T-cell (primary cell): ENCODE results near the gene LDLRAD4. TPM values are rescaled to one million over a fixed set of nuclear protein-coding genes. Genes with fewer than 3 reads are reported as not detected.
A peak's percentile ranks its signal among the peaks of the same experiment; 100 is the strongest.

Experiments
- ATAC-seq, 4 experiments: fragments of 200-7000 bp in 3 of 4; fragments of 150-1000 bp in 1 of 4; cut with Tn5 transposase; replicated peaks in 1 of 4; 1 replicate in 3 of 4; 2 replicates in 1 of 4; pipeline ENCODE4 v1.10.0; 2021; ENCODE audit warnings: moderate library complexity in 3 of 4, mild to moderate bottlenecking in 2 of 4, moderate number of reproducible peaks in 1 of 4
- CTCF ChIA-PET, 2 donors: fragments of 300-600 bp; sonication (Branson Sonifier 250); formaldehyde crosslinking; loops; one replicate each; lab custom pipeline; 2022; ENCODE audit warnings: antibody characterized with exemption in 2 of 2; lab: Charles Lee
- POLR2A ChIA-PET, 2 donors: fragments of 300-600 bp; sonication (Branson Sonifier 250); formaldehyde crosslinking; loops; one replicate each; lab custom pipeline; 2022; ENCODE audit warnings: antibody characterized with exemption in 2 of 2; lab: Charles Lee
- DNase-seq, 35 experiments: peaks; one replicate each; pipeline versions ENCODE4 v3.0.0 to v3.0.0-alpha.2; 2013 to 2023
- H3K27ac ChIP-seq: one replicate; pipeline ENCODE4 v1.5.1; 2013; ENCODE audit warnings: low read length
- H3K27me3 ChIP-seq, 2 experiments: replicated peaks in 1 of 2; 1 replicate in 1 of 2; 2 replicates in 1 of 2; pipeline versions ENCODE4 v1.6.1 to v1.7.0; 2013; ENCODE audit warnings: low read length in 1 of 2, mixed read lengths in 1 of 2; ENCODE audit not compliant: control insufficient read depth in 2 of 2, insufficient read depth in 2 of 2; ENCODE audit errors: extremely low read depth in 1 of 2
- H3K36me3 ChIP-seq, 2 donors: 1 replicate in 1 of 2; 2 replicates in 1 of 2; pipeline versions ENCODE4 v1.6.1 to v1.7.0; 2013; ENCODE audit warnings: low read length in 1 of 2; ENCODE audit not compliant: control insufficient read depth in 2 of 2, insufficient read depth in 1 of 2; ENCODE audit errors: extremely low read depth in 1 of 2
- H3K4me1 ChIP-seq, 2 experiments: 1 replicate in 1 of 2; 2 replicates in 1 of 2; pipeline versions ENCODE4 v1.6.1 to v1.7.0; 2013; ENCODE audit warnings: low read length in 2 of 2, mixed read lengths in 1 of 2; ENCODE audit not compliant: insufficient read depth in 2 of 2, control insufficient read depth in 1 of 2; ENCODE audit errors: extremely low read depth in 1 of 2
- H3K4me3 ChIP-seq, 2 donors: 1 replicate in 1 of 2; 2 replicates in 1 of 2; pipeline versions ENCODE4 v1.5.1 to v1.7.0; 2013; ENCODE audit warnings: mild to moderate bottlenecking in 2 of 2, low read length in 1 of 2, moderate library complexity in 1 of 2; ENCODE audit not compliant: control insufficient read depth in 1 of 2; ENCODE audit errors: extremely low read depth in 1 of 2
- H3K9me3 ChIP-seq: 2 replicates; pipeline ENCODE4 v1.7.0; 2013
- H3K27ac Mint-ChIP-seq, 2 donors: one replicate each; pipeline ENCODE4 v1.8.0; 2020 to 2021; ENCODE audit warnings: mild to moderate bottlenecking in 2 of 2, mixed read lengths in 2 of 2
- H3K27me3 Mint-ChIP-seq, 2 donors: one replicate each; pipeline ENCODE4 v1.8.0; 2021 to 2022; ENCODE audit warnings: mixed read lengths in 2 of 2
- H3K36me3 Mint-ChIP-seq: one replicate; pipeline ENCODE4 v1.8.0; 2021; ENCODE audit warnings: mixed read lengths
- H3K4me1 Mint-ChIP-seq, 3 donors: one replicate each; pipeline ENCODE4 v1.8.0; 2020 to 2022; ENCODE audit warnings: mixed read lengths in 3 of 3, mild to moderate bottlenecking in 1 of 3
- H3K4me3 Mint-ChIP-seq, 3 donors: one replicate each; pipeline ENCODE4 v1.8.0; 2020 to 2022; ENCODE audit warnings: mild to moderate bottlenecking in 3 of 3, mixed read lengths in 3 of 3, moderate library complexity in 3 of 3
- H3K9me3 Mint-ChIP-seq, 3 donors: one replicate each; pipeline ENCODE4 v1.8.0; 2020 to 2022; ENCODE audit warnings: mixed read lengths in 3 of 3
- WGBS: methylation state at CpG from one replicate; pipeline ENCODE4 v1.1.5; 2013; ENCODE audit warnings: missing lambda C conversion rate; ENCODE audit not compliant: insufficient coverage; 5-methylcytosine and 5-hydroxymethylcytosine counted together
- total RNA-seq, 35 experiments: library from RNA in 6 of 35; stranded (reverse) in 6 of 35; fragments of 120-200 nt in 1 of 35; gene quantifications; one replicate each; pipeline versions ENCODE4 v1.2.1 to v1.2.4 and lab custom pipeline; 2013 to 2026

Gene LDLRAD4
- total RNA-seq, 5 donors from 2014 or later (not counting 1 experiment from before 2014, with no cell fraction given): 57.6 to 80.8 (median 72.4) TPM

GRCh38 chr18:13452871-13453680 lies 234.5 kb downstream of the LDLRAD4 start:
- POLR2A ChIA-PET: no interaction called here
- ATAC-seq (no peak), DNase-seq (no peak)
- Histone ChIP-seq H3K9me3 (no peaks in the 10 kb centered on the region), H3K4me1 (peaks cover 11 to 47% of the 10 kb centered on the region in 2 experiments), H3K27ac (no peak overlapping the region), H3K4me3 (no peak overlapping the region), H3K36me3 (no peaks in the 10 kb centered on the region), H3K27me3 (peaks cover 0 to 2% of the 10 kb centered on the region in 2 experiments)
- CTCF ChIA-PET: no interaction called here
- no peaks in the 10 kb centered on the region for H3K9me3 Mint-ChIP-seq
- H3K27me3 Mint-ChIP-seq: no peaks in the 10 kb centered on the region
- peaks cover 8% of the 10 kb centered on the region for H3K36me3 Mint-ChIP-seq
- H3K27ac Mint-ChIP-seq: peak overlapping the region in 1 of 2 donors; percentile 31
- H3K4me1 Mint-ChIP-seq: peaks cover 44 to 59% (median 56%) of the 10 kb centered on the region in 3 donors
- WGBS: 82% methylated on average over 17 of the region's 21 CpGs
- no peak overlapping the region for H3K4me3 Mint-ChIP-seq

DNA sequence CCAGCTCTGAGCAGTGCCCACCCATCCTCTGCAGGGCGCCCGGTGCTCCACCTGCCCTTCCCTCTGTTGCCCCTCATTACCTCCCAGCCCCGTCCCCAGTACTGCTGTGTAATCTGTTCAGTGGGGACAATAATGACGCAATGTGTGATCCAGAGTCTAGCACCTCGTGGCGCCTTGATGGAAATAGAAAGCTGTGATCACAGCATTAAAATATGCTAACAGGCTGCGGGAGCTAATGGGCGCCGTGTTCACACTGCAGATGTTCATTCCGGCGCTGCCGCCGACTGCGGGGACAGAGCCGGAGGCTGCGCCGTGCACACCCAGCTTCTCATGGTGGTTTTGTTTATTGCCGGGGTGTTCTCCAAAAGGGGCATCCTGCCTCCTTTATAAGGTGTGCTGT lies 235.2 kb downstream of the LDLRAD4 start:
- CTCF ChIA-PET: no interaction called here

DNA sequence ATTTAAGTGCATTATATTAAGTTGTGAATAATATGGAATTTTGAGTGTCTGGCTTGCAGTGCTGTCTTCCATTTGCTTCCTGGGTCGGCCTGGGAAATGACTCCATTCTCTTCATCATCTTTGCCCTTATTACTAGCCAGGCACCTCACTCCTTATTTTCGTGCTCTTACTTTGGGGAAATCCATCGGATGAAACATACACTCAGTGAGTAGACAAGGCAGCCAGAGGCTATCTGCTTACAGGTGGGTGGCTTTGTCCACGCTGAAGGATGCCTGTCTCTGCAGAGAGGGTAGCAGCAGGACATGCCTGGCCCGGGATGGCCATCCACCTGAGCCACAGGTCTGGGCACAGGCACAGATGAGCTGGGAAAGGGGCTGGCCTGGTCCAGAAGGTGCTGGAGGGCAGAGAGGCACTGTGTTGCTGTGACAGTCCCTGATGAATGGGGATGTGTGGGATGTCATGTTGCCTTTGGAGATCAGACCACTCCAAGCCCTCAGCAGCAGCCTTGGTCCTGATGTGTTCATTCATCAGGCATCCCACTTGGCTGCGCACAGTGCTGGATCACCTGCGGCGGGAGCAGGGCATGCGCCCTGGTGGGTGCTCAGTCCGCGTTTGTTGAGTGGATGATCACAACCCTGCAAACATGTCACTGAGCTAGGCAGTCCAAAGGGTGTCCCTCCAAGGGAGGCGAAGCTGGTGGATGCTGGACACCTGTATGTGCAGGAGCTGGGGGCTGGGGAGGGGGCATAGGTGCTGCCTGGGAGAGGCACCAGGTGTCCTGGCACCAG lies 236.0 kb downstream of the LDLRAD4 start:
- H3K27ac ChIP-seq: no peak overlapping the region
- Mint-ChIP-seq H3K4me3 (no peak overlapping the region), H3K9me3 (no peaks in the 10 kb centered on the region), H3K36me3 (peaks cover 11% of the 10 kb centered on the region), H3K27ac (no peak overlapping the region), H3K4me1 (peaks cover 44 to 59% (median 57%) of the 10 kb centered on the region in 3 donors), H3K27me3 (no peaks in the 10 kb centered on the region)
- H3K4me3 ChIP-seq: no peak overlapping the region
- no peaks in the 10 kb centered on the region for H3K36me3 ChIP-seq
- ATAC-seq: no peak
- peaks cover 0 to 2% of the 10 kb centered on the region in 2 experiments for H3K27me3 ChIP-seq
- peaks cover 8 to 43% of the 10 kb centered on the region in 2 experiments for H3K4me1 ChIP-seq
- DNase-seq: no peak
- ChIA-PET POLR2A (interaction anchor here in 1 of 2 donors (0.6 kb wide), 1 partner anchor 170 kb away, joined by 3 read pairs; no protein-coding TSS in a partner anchor), CTCF (no interaction called here)
- WGBS: 98% methylated on average over 10 of the region's 12 CpGs
- H3K9me3 ChIP-seq: no peaks in the 10 kb centered on the region

More for the DNA sequence above, 235.2 kb downstream of the LDLRAD4 start:
- no peak for ATAC-seq
- Mint-ChIP-seq H3K9me3 (no peaks in the 10 kb centered on the region), H3K27ac (no peak overlapping the region), H3K36me3 (peaks cover 11% of the 10 kb centered on the region), H3K4me3 (no peak overlapping the region), H3K27me3 (no peaks in the 10 kb centered on the region), H3K4me1 (peaks cover 44 to 59% (median 57%) of the 10 kb centered on the region in 3 donors)
- DNase-seq: no peak
- Histone ChIP-seq H3K36me3 (no peaks in the 10 kb centered on the region), H3K4me1 (peaks cover 11 to 47% of the 10 kb centered on the region in 2 experiments), H3K9me3 (no peaks in the 10 kb centered on the region), H3K4me3 (no peak overlapping the region), H3K27me3 (peaks cover 0 to 2% of the 10 kb centered on the region in 2 experiments), H3K27ac (no peak overlapping the region)
- POLR2A ChIA-PET: no interaction called here
- no CpG with 5 or more reads among the region's 18 CpGs for WGBS

GRCh38 chr18:13455471-13455870 lies 236.9 kb downstream of the LDLRAD4 start:
- Mint-ChIP-seq H3K4me1 (peaks cover 45 to 64% (median 56%) of the 10 kb centered on the region in 3 donors), H3K36me3 (peaks cover 11% of the 10 kb centered on the region), H3K4me3 (peak overlapping the region in 2 of 3 donors; percentile 40 to 42), H3K9me3 (no peaks in the 10 kb centered on the region), H3K27me3 (no peaks in the 10 kb centered on the region), H3K27ac (peak overlapping the region; percentile 8 to 71)
- peak; percentile 25 to 48 (median 42) for ATAC-seq
- Histone ChIP-seq H3K36me3 (no peaks in the 10 kb centered on the region), H3K27ac (no peak overlapping the region), H3K4me3 (no peak overlapping the region), H3K4me1 (peaks cover 8 to 36% of the 10 kb centered on the region in 2 experiments), H3K27me3 (peaks cover 0 to 2% of the 10 kb centered on the region in 2 experiments), H3K9me3 (no peaks in the 10 kb centered on the region)
- DNase-seq: peak in 1 of 35 experiments; percentile 12
- ChIA-PET POLR2A (interaction anchor here in 1 of 2 donors (0.6 kb wide), 2 partner anchors 55 to 437 kb away, joined by 3 to 14 read pairs; no protein-coding TSS in a partner anchor), CTCF (no interaction called here)
- no CpG with 5 or more reads among the region's 6 CpGs for WGBS

DNA sequence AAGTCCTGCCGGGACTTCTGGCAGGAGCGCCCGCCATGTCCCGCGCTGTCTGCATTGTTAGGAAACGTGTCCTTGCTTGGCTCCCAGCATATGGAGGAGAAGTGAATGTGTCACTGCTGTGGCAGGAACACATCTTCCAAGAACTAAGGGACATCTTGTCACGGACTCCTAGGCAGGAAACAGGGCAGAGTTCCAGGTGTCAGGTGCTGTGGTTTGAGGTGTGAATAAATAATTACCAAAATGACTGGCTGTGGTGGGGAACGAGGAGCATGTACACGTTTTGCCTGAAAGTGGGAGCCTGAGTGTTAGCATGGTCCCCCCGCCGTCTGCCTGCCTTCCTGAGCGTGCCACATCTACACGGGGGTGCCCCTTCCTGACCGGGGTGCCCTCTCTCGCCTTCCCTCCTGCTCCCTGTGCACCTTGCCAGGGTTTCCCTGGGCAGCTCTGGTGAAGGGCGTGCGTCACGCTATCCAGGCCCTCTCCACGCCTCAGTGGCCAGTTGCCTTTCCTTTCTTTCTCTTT lies 237.5 kb downstream of the LDLRAD4 start:
- no peaks in the 10 kb centered on the region for H3K9me3 ChIP-seq
- DNase-seq (peak in 2 of 35 experiments; percentile 16 to 38), ATAC-seq (peak; percentile 17 to 60 (median 52))
- H3K27ac ChIP-seq: no peak overlapping the region
- ChIA-PET POLR2A (interaction anchor here in 1 of 2 donors (0.6 kb wide), 2 partner anchors 54 to 438 kb away, joined by 3 to 14 read pairs; no protein-coding TSS in a partner anchor), CTCF (no interaction called here)
- no peak overlapping the region for H3K4me3 ChIP-seq
- Mint-ChIP-seq H3K36me3 (peaks cover 11% of the 10 kb centered on the region), H3K4me1 (peaks cover 45 to 63% (median 55%) of the 10 kb centered on the region in 3 donors), H3K9me3 (no peaks in the 10 kb centered on the region), H3K27ac (peak overlapping the region; percentile 15 to 71), H3K4me3 (peak overlapping the region in 2 of 3 donors; percentile 40 to 42), H3K27me3 (no peaks in the 10 kb centered on the region)
- peaks cover 8 to 36% of the 10 kb centered on the region in 2 experiments for H3K4me1 ChIP-seq
- peaks cover 0 to 2% of the 10 kb centered on the region in 2 experiments for H3K27me3 ChIP-seq
- no peaks in the 10 kb centered on the region for H3K36me3 ChIP-seq
- 30% methylated on average over 13 of the region's 19 CpGs for WGBS
